Ishikawa (cell line): Measurements from ENCODE around the gene AFF2.

Experiments used
- EGR1 ChIP-seq: IDR thresholded peaks from 2 replicates; pipeline ENCODE4 v1.6.1; 2012
- RAD21 ChIP-seq: IDR thresholded peaks from 2 replicates; pipeline ENCODE4 v1.6.1; 2012; ENCODE audit warnings: low read depth
- YY1 ChIP-seq: IDR thresholded peaks from 2 replicates; pipeline ENCODE4 v1.6.1; 2012; ENCODE audit warnings: low read depth
- TF ChIP-seq, protein P1 (sequence below): IDR thresholded peaks from 2 replicates; pipeline ENCODE4 v1.6.1; 2012

DNA sequence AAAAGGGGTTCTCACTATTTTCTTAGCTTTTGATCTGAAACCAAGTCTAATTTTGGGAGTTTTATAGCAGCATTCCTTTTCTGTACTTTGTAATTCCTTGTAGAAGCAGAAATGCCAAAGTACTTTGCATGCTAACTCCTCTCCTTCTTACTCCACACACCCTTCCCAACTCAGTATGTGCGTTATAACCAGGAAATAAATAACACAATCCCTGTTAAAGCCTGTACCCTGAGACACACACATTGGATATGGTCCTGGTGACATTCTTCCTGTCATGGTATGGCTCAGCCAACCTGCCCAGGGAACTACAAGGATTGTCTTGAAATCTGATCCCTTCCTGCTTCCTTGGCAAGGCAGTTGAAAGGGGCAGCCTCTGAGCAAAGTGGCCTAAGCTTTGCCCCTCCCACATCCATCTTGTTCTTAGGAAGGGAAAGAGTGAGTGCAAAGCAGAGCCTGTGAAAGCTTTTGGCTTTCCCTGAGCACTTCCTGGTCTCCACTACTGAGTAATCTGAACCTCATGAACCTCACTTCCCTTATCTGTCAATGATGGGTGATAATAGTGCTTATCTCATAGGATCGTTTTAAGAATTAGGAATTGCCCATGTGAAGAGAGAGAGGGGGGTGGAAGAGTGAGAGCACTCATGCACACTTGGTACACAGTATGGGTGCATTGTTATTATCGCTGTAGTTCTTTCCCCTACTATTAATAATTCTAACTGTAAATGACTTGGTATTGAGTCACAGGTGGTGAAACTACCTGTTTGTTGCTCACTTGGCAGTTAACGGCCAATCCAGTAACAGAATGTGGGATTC is 109.3 kb downstream of the AFF2 start:
- no peak for TF ChIP-seq EGR1
- no peak for TF ChIP-seq YY1
- TF ChIP-seq, protein P1, sequence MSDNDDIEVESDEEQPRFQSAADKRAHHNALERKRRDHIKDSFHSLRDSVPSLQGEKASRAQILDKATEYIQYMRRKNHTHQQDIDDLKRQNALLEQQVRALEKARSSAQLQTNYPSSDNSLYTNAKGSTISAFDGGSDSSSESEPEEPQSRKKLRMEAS: no peak
- TF ChIP-seq RAD21: no peak
